ENCODE results near the gene OOEP.

GRCh38 chr6:73391675-73392074, 22.0 kb upstream of the OOEP start:
- TF ChIP-seq CTCF (IDR thresholded peaks at IDR 0.05): no peak
- no peak for TF ChIP-seq POLR2A (IDR thresholded peaks at IDR 0.05)
- TF ChIP-seq EP300 (IDR thresholded peaks at IDR 0.05): no peak
- TF ChIP-seq POLR2AphosphoS5 (IDR thresholded peaks at IDR 0.05): no peak
